Measurements from ENCODE around the gene RPS6KA4.

RPS6KA4 gene

GRCh38 chr11:64337538-64338249 is 21.3 kb upstream of the RPS6KA4 start:
- H3K9me3 Mint-ChIP-seq = no peaks in the 10 kb centered on the region
- H3K4me3 Mint-ChIP-seq = no peak overlapping the region
- no peak for ATAC-seq (ENCODE audit: low read depth)
- no peak for DNase-seq (ENCODE audit: low spot score in 2 of 2)
- H3K36me3 Mint-ChIP-seq = peaks cover 6% of the 10 kb centered on the region
- no peak overlapping the region for H3K27ac Mint-ChIP-seq
- no peaks in the 10 kb centered on the region for H3K27me3 Mint-ChIP-seq
- peaks cover 45% of the 10 kb centered on the region for H3K4me1 Mint-ChIP-seq

- Mint-ChIP-seq H3K4me1 (peaks cover 45% of the 10 kb centered on the region), H3K27me3 (no peaks in the 10 kb centered on the region), H3K36me3 (peaks cover 7% of the 10 kb centered on the region), H3K9me3 (no peaks in the 10 kb centered on the region), H3K27ac (peak overlapping the region; percentile 99), H3K4me3 (peak overlapping the region; percentile 91)
- DNase-seq (ENCODE audit: low spot score in 2 of 2) (no peak), ATAC-seq (ENCODE audit: low read depth) (no peak)
These were observed 20.2 kb upstream of the RPS6KA4 start for GRCh38 chr11:64338716-64339115.

GRCh38 chr11:64339286-64339685 is 19.7 kb upstream of the RPS6KA4 start:
- ATAC-seq (ENCODE audit: low read depth) (no peak), DNase-seq (ENCODE audit: low spot score in 2 of 2) (no peak)
- H3K36me3 Mint-ChIP-seq = peaks cover 7% of the 10 kb centered on the region
- H3K4me3 Mint-ChIP-seq = peak overlapping the region; percentile 91
- no peaks in the 10 kb centered on the region for H3K9me3 Mint-ChIP-seq
- peaks cover 45% of the 10 kb centered on the region for H3K4me1 Mint-ChIP-seq
- no peaks in the 10 kb centered on the region for H3K27me3 Mint-ChIP-seq
- peak overlapping the region; percentile 99 for H3K27ac Mint-ChIP-seq

- peak within 1 kb of the TSS; percentile 91 for H3K4me3 Mint-ChIP-seq
- peaks cover 7% of the 10 kb centered on the region for H3K36me3 Mint-ChIP-seq
- H3K4me1 Mint-ChIP-seq = peaks cover 41% of the 10 kb centered on the region
- DNase-seq (ENCODE audit: low spot score in 2 of 2) = peak; percentile 85 to 93
- peak within 1 kb of the TSS; percentile 99 for H3K27ac Mint-ChIP-seq
- H3K27me3 Mint-ChIP-seq = no peaks in the 10 kb centered on the region
- no peaks in the 10 kb centered on the region for H3K9me3 Mint-ChIP-seq
- peak; percentile 83 for ATAC-seq (ENCODE audit: low read depth)
These were observed 19.1 kb upstream of the RPS6KA4 start, which contains the start of gene CCDC88B for GRCh38 chr11:64339754-64340408. Gene CCDC88B, plus strand, starts transcription at chr11:64340204. Its CDS starts 63 bp downstream, at chr11:64340267.

- Mint-ChIP-seq H3K36me3 (peaks cover 10% of the 10 kb centered on the region), H3K4me1 (peaks cover 37% of the 10 kb centered on the region), H3K27me3 (no peaks in the 10 kb centered on the region), H3K27ac (peak overlapping the region; percentile 99), H3K4me3 (peak overlapping the region; percentile 91), H3K9me3 (no peaks in the 10 kb centered on the region)
- DNase-seq (ENCODE audit: low spot score in 2 of 2) = peak; percentile 79 to 93
- peak; percentile 45 for ATAC-seq (ENCODE audit: low read depth)
These were observed 18.2 kb upstream of the RPS6KA4 start for GRCh38 chr11:64340671-64341335.

GRCh38 chr11:64341429-64341828 is 17.5 kb upstream of the RPS6KA4 start:
- H3K36me3 Mint-ChIP-seq = peaks cover 10% of the 10 kb centered on the region
- H3K4me1 Mint-ChIP-seq = peaks cover 38% of the 10 kb centered on the region
- H3K9me3 Mint-ChIP-seq = no peaks in the 10 kb centered on the region
- no peaks in the 10 kb centered on the region for H3K27me3 Mint-ChIP-seq
- ATAC-seq (ENCODE audit: low read depth) (no peak), DNase-seq (ENCODE audit: low spot score in 2 of 2) (no peak)
- H3K27ac Mint-ChIP-seq = peak overlapping the region; percentile 99
- peak overlapping the region; percentile 91 for H3K4me3 Mint-ChIP-seq

- DNase-seq (ENCODE audit: low spot score in 2 of 2) = peak; percentile 91 to 93
- Mint-ChIP-seq H3K4me1 (peaks cover 36% of the 10 kb centered on the region), H3K36me3 (peaks cover 10% of the 10 kb centered on the region), H3K9me3 (no peaks in the 10 kb centered on the region), H3K4me3 (peak overlapping the region; percentile 61), H3K27me3 (no peaks in the 10 kb centered on the region), H3K27ac (peak overlapping the region; percentile 99)
- ATAC-seq (ENCODE audit: low read depth) = peak; percentile 57
These were observed 16.8 kb upstream of the RPS6KA4 start for GRCh38 chr11:64341851-64342791.

- peaks cover 36% of the 10 kb centered on the region for H3K4me1 Mint-ChIP-seq
- no peaks in the 10 kb centered on the region for H3K27me3 Mint-ChIP-seq
- no peak for DNase-seq (ENCODE audit: low spot score in 2 of 2)
- no peak overlapping the region for H3K27ac Mint-ChIP-seq
- peaks cover 10% of the 10 kb centered on the region for H3K36me3 Mint-ChIP-seq
- H3K9me3 Mint-ChIP-seq = no peaks in the 10 kb centered on the region
- no peak overlapping the region for H3K4me3 Mint-ChIP-seq
- ATAC-seq (ENCODE audit: low read depth) = no peak
These were observed 15.9 kb upstream of the RPS6KA4 start for GRCh38 chr11:64342869-64343745.

GRCh38 chr11:64343767-64344559 is 15.0 kb upstream of the RPS6KA4 start:
- Mint-ChIP-seq H3K36me3 (peaks cover 10% of the 10 kb centered on the region), H3K4me1 (peaks cover 36% of the 10 kb centered on the region), H3K4me3 (no peak overlapping the region), H3K27ac (no peak overlapping the region), H3K27me3 (no peaks in the 10 kb centered on the region), H3K9me3 (no peaks in the 10 kb centered on the region)
- DNase-seq (ENCODE audit: low spot score in 2 of 2) (no peak), ATAC-seq (ENCODE audit: low read depth) (no peak)

GRCh38 chr11:64344787-64345186 is 14.2 kb upstream of the RPS6KA4 start:
- Mint-ChIP-seq H3K36me3 (peaks cover 12% of the 10 kb centered on the region), H3K9me3 (no peaks in the 10 kb centered on the region), H3K27me3 (no peaks in the 10 kb centered on the region), H3K4me3 (no peak overlapping the region), H3K27ac (no peak overlapping the region), H3K4me1 (peaks cover 28% of the 10 kb centered on the region)
- DNase-seq (ENCODE audit: low spot score in 2 of 2) = no peak
- no peak for ATAC-seq (ENCODE audit: low read depth)

GRCh38 chr11:64347193-64347867 is 11.6 kb upstream of the RPS6KA4 start:
- H3K4me1 Mint-ChIP-seq = peaks cover 18% of the 10 kb centered on the region
- no peak overlapping the region for H3K4me3 Mint-ChIP-seq
- peaks cover 11% of the 10 kb centered on the region for H3K36me3 Mint-ChIP-seq
- DNase-seq (ENCODE audit: low spot score in 2 of 2) (no peak), ATAC-seq (ENCODE audit: low read depth) (no peak)
- H3K27ac Mint-ChIP-seq = no peak overlapping the region
- no peaks in the 10 kb centered on the region for H3K9me3 Mint-ChIP-seq
- H3K27me3 Mint-ChIP-seq = no peaks in the 10 kb centered on the region

All from memory B cell (primary cell).